ENCODE data around the gene TAMM41. TPM values are rescaled to one million over a fixed set of nuclear protein-coding genes. Genes with fewer than 3 reads are reported as not detected.
"Not testable (repeated sequence)": the region's sequence is repeated elsewhere in the genome, so short reads cannot be mapped to it uniquely, and the experiment has no call there.

TAMM41 gene
- total and polyA plus RNA-seq, 9 of the 15 experiments (the other 6 are each of a cell fraction or from before 2014, with no cell fraction given): 8.6 to 74.6 (median 29.3) TPM

GRCh38 chr3:11878837-11879236 lies 32.2 kb upstream of the TAMM41 start:
- Histone ChIP-seq H3K36me3 (ENCODE audit: control insufficient read depth, insufficient read depth, low read length) (no peaks in the 10 kb centered on the region), H3K79me2 (ENCODE audit: control insufficient read depth, insufficient read depth, low read length) (no peaks in the 10 kb centered on the region), H3K9ac (ENCODE audit: insufficient read depth in 1 of 2, low read depth in 2 of 2, low read length in 2 of 2) (no peak overlapping the region), H4K20me1 (replicated peaks; ENCODE audit: control insufficient read depth, insufficient read depth, low read length) (no peaks in the 10 kb centered on the region), H3K27ac (ENCODE audit: extremely low read depth, low read depth, low read length) (no peak overlapping the region), H3K27me3 (ENCODE audit: control insufficient read depth in 2 of 2, insufficient read depth in 2 of 2, low read length in 2 of 2) (peaks cover 3 to 12% of the 10 kb centered on the region in 2 experiments; a peak in 3 of 5 replicates), H3K4me1 (replicated peaks in 1 of 2; ENCODE audit: control insufficient read depth in 2 of 2, insufficient read depth in 2 of 2, low read length in 2 of 2) (no peaks in the 10 kb centered on the region), H3K4me3 (no peak overlapping the region), H3K4me2 (ENCODE audit: insufficient read depth, low read length) (no peak overlapping the region), H3K9me1 (ENCODE audit: control insufficient read depth, insufficient read depth, low read length) (no peaks in the 10 kb centered on the region), H3K9me3 (replicated peaks; ENCODE audit: control insufficient read depth, insufficient read depth, low read depth, low read length) (no peaks in the 10 kb centered on the region), H2AFZ (ENCODE audit: low read depth, low read length) (no peak overlapping the region)
- intact Hi-C loops (cut with micrococcal nuclease) (no loop called here), in situ Hi-C loops (cut with MboI) (no loop called here)
- ATAC-seq (no peak), FAIRE-seq (no peak), DNase-seq (ENCODE audit: extremely low read depth in 1 of 4, low spot score in 3 of 4) (no peak)
- WGBS (ENCODE audit: insufficient coverage, low coverage, missing lambda C conversion rate): 1% methylated on average over 5 of the region's 5 CpGs
- ChIA-PET POLR2A (no interaction called here), CTCF (ENCODE audit: low intra/inter-chr PET ratio) (no interaction called here)
- no TSS peak for BruUV-seq (replicated peaks)
- TF ChIP-seq FOXJ3 (CRISPR knock-in tag; IDR thresholded peaks at IDR 0.05) (no peak), ASH1L (IDR thresholded peaks at IDR 0.05; ENCODE audit: borderline replicate concordance, low read depth, partially characterized antibody) (no peak)

- ATAC-seq; H3K36me3 ChIP-seq (ENCODE audit: control insufficient read depth, insufficient read depth, low read length); DNase-seq (ENCODE audit: extremely low read depth in 1 of 4, low spot score in 3 of 4); FAIRE-seq; H3K4me2 ChIP-seq (ENCODE audit: insufficient read depth, low read length); H3K27ac ChIP-seq (ENCODE audit: extremely low read depth, low read depth, low read length); H4K20me1 ChIP-seq (replicated peaks; ENCODE audit: control insufficient read depth, insufficient read depth, low read length); CTCF ChIA-PET (ENCODE audit: low intra/inter-chr PET ratio); H3K4me3 ChIP-seq; H3K9ac ChIP-seq (ENCODE audit: insufficient read depth in 1 of 2, low read depth in 2 of 2, low read length in 2 of 2); H3K79me2 ChIP-seq (ENCODE audit: control insufficient read depth, insufficient read depth, low read length); H3K9me3 ChIP-seq (replicated peaks; ENCODE audit: control insufficient read depth, insufficient read depth, low read depth, low read length); BruUV-seq (replicated peaks); H3K9me1 ChIP-seq (ENCODE audit: control insufficient read depth, insufficient read depth, low read length); POLR2A ChIA-PET; H3K4me1 ChIP-seq (replicated peaks in 1 of 2; ENCODE audit: control insufficient read depth in 2 of 2, insufficient read depth in 2 of 2, low read length in 2 of 2); intact Hi-C loops (cut with micrococcal nuclease); H3K27me3 ChIP-seq (ENCODE audit: control insufficient read depth in 2 of 2, insufficient read depth in 2 of 2, low read length in 2 of 2); H2AFZ ChIP-seq (ENCODE audit: low read depth, low read length): not testable (repeated sequence)
- in situ Hi-C loops (cut with MboI): loop anchor here (5.0 kb wide), 1 partner anchor 1827 kb away; no protein-coding TSS in a partner anchor
- 0% methylated on average over 1 of the region's 1 CpG for WGBS (ENCODE audit: insufficient coverage, low coverage, missing lambda C conversion rate)
These were observed 28.0 kb upstream of the TAMM41 start for GRCh38 chr3:11874707-11875106.

Data from K562 (cell line).